SK-N-SH (cell line): ENCODE measurements around the gene GALNT18. TPM values are rescaled to one million over a fixed set of nuclear protein-coding genes. Genes with fewer than 3 reads are reported as not detected.
A peak's percentile ranks its signal among the peaks of the same experiment; 100 is the strongest.

Source experiments
- CTCF ChIA-PET: fragments of 300-600, 350-600 bp; formaldehyde crosslinking; extraction: SDS; loops from one replicate; lab custom pipeline; 2021; lab: Yijun Ruan, JAX
- POLR2A ChIA-PET: fragments of 350-600 bp; sonication (Branson Sonifier 250); formaldehyde crosslinking; extraction: SDS; loops from one replicate; lab custom pipeline; 2020; ENCODE audit warnings: antibody characterized with exemption, inconsistent platforms; lab: Yijun Ruan, JAX
- DNase-seq: peaks from one replicate; pipeline ENCODE4 v3.0.0; 2012
- H2AFZ ChIP-seq: fragments of 200-600 bp; sonication (generic); 2 replicates; pipeline ENCODE4 v1.8.1; 2016; ENCODE audit warnings: antibody characterized with exemption, mild to moderate bottlenecking, low read depth
- H3F3A ChIP-seq: fragments of 200-600 bp; sonication (generic); replicated peaks from 2 replicates; pipeline ENCODE3; 2016; ENCODE audit warnings: antibody characterized with exemption, mild to moderate bottlenecking; ENCODE audit not compliant: insufficient read depth
- H3K27ac ChIP-seq, 2 experiments: fragments of 200-500 bp in 1 of 2; fragments of 200-600 bp in 1 of 2; sonication (Bioruptor generic) in 1 of 2; sonication (generic), shearing (Covaris generic) in 1 of 2; 2 replicates each; pipeline versions ENCODE4 v1.5.1 to v1.6.1; 2014 to 2016; ENCODE audit warnings: low read depth in 2 of 2, inconsistent platforms in 1 of 2, low read length in 1 of 2, mild to moderate bottlenecking in 1 of 2, mixed read lengths in 1 of 2
- H3K27me3 ChIP-seq: fragments of 200-600 bp; sonication (generic), shearing (Covaris generic); 2 replicates; pipeline ENCODE4 v1.6.1; 2016; ENCODE audit warnings: mixed run types; ENCODE audit not compliant: insufficient read depth
- H3K36me3 ChIP-seq, 2 experiments: fragments of 200-500 bp in 1 of 2; fragments of 200-600 bp in 1 of 2; sonication (Bioruptor generic) in 1 of 2; sonication (generic) in 1 of 2; replicated peaks in 1 of 2; 2 replicates each; pipeline versions ENCODE3 to v1.5.1; 2014 to 2016; ENCODE audit warnings: low read length in 1 of 2, mild to moderate bottlenecking in 1 of 2; ENCODE audit not compliant: insufficient read depth in 2 of 2, control insufficient read depth in 1 of 2
- H3K4me1 ChIP-seq, 2 experiments: fragments of 200-500 bp in 1 of 2; fragments of 200-600 bp in 1 of 2; sonication (Bioruptor generic) in 1 of 2; sonication (generic), shearing (Covaris generic) in 1 of 2; 2 replicates each; pipeline versions ENCODE4 v1.5.1 to v1.6.1; 2014 to 2016; ENCODE audit warnings: low read depth in 1 of 2, low read length in 1 of 2, mixed run types in 1 of 2; ENCODE audit not compliant: insufficient read depth in 2 of 2, control insufficient read depth in 1 of 2
- H3K4me2 ChIP-seq: fragments of 200-600 bp; sonication (generic), shearing (Covaris generic); 2 replicates; pipeline ENCODE4 v1.6.1; 2017; ENCODE audit warnings: mixed run types
- H3K4me3 ChIP-seq, 2 experiments: fragments of 200-500 bp in 1 of 2; fragments of 200-600 bp in 1 of 2; sonication (Bioruptor generic) in 1 of 2; sonication (generic), shearing (Covaris generic) in 1 of 2; 2 replicates each; pipeline versions ENCODE4 v1.5.1 to v1.8.1; 2014 to 2016; ENCODE audit warnings: low read depth in 2 of 2, inconsistent platforms in 1 of 2, low read length in 1 of 2, mild to moderate bottlenecking in 1 of 2, mixed read lengths in 1 of 2, moderate library complexity in 1 of 2
- H3K79me2 ChIP-seq: fragments of 200-600 bp; sonication (generic); 2 replicates; pipeline ENCODE4 v1.8.1; 2017; ENCODE audit warnings: mild to moderate bottlenecking; ENCODE audit not compliant: insufficient read depth
- H3K9ac ChIP-seq: fragments of 200-600 bp; sonication (generic); 2 replicates; pipeline ENCODE4 v1.6.1; 2017; ENCODE audit warnings: mixed run types
- H3K9me2 ChIP-seq: fragments of 200-600 bp; sonication (generic); 2 replicates; pipeline ENCODE4 v1.6.1; 2017; ENCODE audit warnings: mixed run types
- H3K9me3 ChIP-seq: fragments of 200-600 bp; sonication (generic); 2 replicates; pipeline ENCODE4 v1.6.1; 2017; ENCODE audit warnings: mixed run types, mild to moderate bottlenecking, moderate library complexity
- H4K20me1 ChIP-seq: fragments of 200-600 bp; sonication (generic); 2 replicates; pipeline ENCODE4 v1.6.1; 2017; ENCODE audit warnings: mild to moderate bottlenecking, mixed run types; ENCODE audit not compliant: insufficient read depth
- CHD2 ChIP-seq: fragments of 150-350 bp; IDR thresholded peaks from 2 replicates; pipeline ENCODE4 v1.6.1; 2018; ENCODE audit warnings: low read length; ENCODE audit not compliant: partially characterized antibody
- FOXM1 ChIP-seq: IDR thresholded peaks from 2 replicates; pipeline ENCODE4 v1.4.0; 2012; ENCODE audit warnings: low read depth, mild to moderate bottlenecking
- GABPA ChIP-seq: IDR thresholded peaks from 2 replicates; pipeline ENCODE4 v1.4.0; 2012; ENCODE audit warnings: low read depth, mild to moderate bottlenecking
- IRF3 ChIP-seq: fragments of 150-350 bp; IDR thresholded peaks from 2 replicates; pipeline ENCODE4 v1.6.1; 2016; ENCODE audit warnings: mild to moderate bottlenecking, low read depth, low read length
- MAX ChIP-seq: IDR thresholded peaks from 2 replicates; pipeline ENCODE4 v1.4.0; 2012; ENCODE audit warnings: low read depth
- MEF2A ChIP-seq: IDR thresholded peaks from 2 replicates; pipeline ENCODE4 v1.4.0; 2012; ENCODE audit warnings: low read depth, borderline replicate concordance
- NFIC ChIP-seq: IDR thresholded peaks from 2 replicates; pipeline ENCODE4 v1.4.0; 2012; ENCODE audit warnings: borderline replicate concordance
- NRF1 ChIP-seq: IDR thresholded peaks from 2 replicates; pipeline ENCODE4 v1.6.1; 2012; ENCODE audit warnings: low read depth, mild to moderate bottlenecking, low read length
- PBX3 ChIP-seq: IDR thresholded peaks from 2 replicates; pipeline ENCODE4; 2012
- RXRA ChIP-seq: IDR thresholded peaks from 2 replicates; pipeline ENCODE4 v1.4.0; 2012; ENCODE audit warnings: low read depth, mild to moderate bottlenecking, borderline replicate concordance
- SIN3A ChIP-seq: IDR thresholded peaks from 2 replicates; pipeline ENCODE4 v1.6.1; 2012; ENCODE audit warnings: low read depth, mild to moderate bottlenecking, low read length, moderate library complexity, borderline replicate concordance
- SMC3 ChIP-seq: IDR thresholded peaks from 2 replicates; pipeline ENCODE4 v1.6.1; 2012; ENCODE audit warnings: low read depth, low read length, improper control_type of control experiment
- USF1 ChIP-seq: IDR thresholded peaks from 2 replicates; pipeline ENCODE4 v1.4.0; 2012; ENCODE audit warnings: low read depth, borderline replicate concordance
- WGBS: methylation state at CpG from one replicate; pipeline ENCODE4 v1.1.6; 2017; ENCODE audit warnings: low lambda C conversion rate; 5-methylcytosine and 5-hydroxymethylcytosine counted together
- polyA plus RNA-seq, 3 experiments: library from polyadenylated mRNA; depleted of rRNA; stranded (reverse); fragments of >200 nt; gene quantifications; 2 replicates each; pipeline ENCODE4 v1.2.3, GENCODE V29; 2012

The GALNT18 gene
- polyA plus RNA-seq, 1 of the 3 experiments (the other 2 are of a cell fraction): 0.64 TPM

GRCh38 chr11:11583801-11584529 lies 37.8 kb downstream of the GALNT18 start:
- POLR2A ChIA-PET: no interaction called here
- Histone ChIP-seq H3K4me1 (peaks cover 0 to 39% of the 10 kb centered on the region in 2 experiments; a peak in 1 of 4 replicates), H3K9me2 (no peaks in the 10 kb centered on the region)
- no peak for TF ChIP-seq NRF1
- TF ChIP-seq USF1: no peak
- no peak for TF ChIP-seq NFIC
- TF ChIP-seq SMC3: no peak
- TF ChIP-seq SIN3A: no peak
- TF ChIP-seq GABPA: no peak
- no peak for TF ChIP-seq PBX3
- TF ChIP-seq CHD2: no peak
- no peak for TF ChIP-seq RXRA
- TF ChIP-seq IRF3: no peak
- TF ChIP-seq MAX: no peak
- TF ChIP-seq MEF2A: no peak
- TF ChIP-seq FOXM1: no peak
- TF ChIP-seq, all 33 proteins: peak for 0
- WGBS: 69% methylated on average over 8 of the region's 9 CpGs
- Histone ChIP-seq H2AFZ (no peak overlapping the region), H4K20me1 (no peaks in the 10 kb centered on the region), H3K36me3 (no peaks in the 10 kb centered on the region), H3K4me3 (no peak overlapping the region), H3K27ac (no peak overlapping the region), H3K79me2 (no peaks in the 10 kb centered on the region), H3K27me3 (no peaks in the 10 kb centered on the region), H3K9me3 (no peaks in the 10 kb centered on the region), H3K9ac (no peak overlapping the region), H3K4me2 (peak overlapping the region; percentile 24; the same call in 1 of the 2 replicates), H3F3A (peaks cover 5% of the 10 kb centered on the region)
- CTCF ChIA-PET: interaction anchor here (1.3 to 1.6 kb wide), 3 partner anchors 8 to 650 kb away, joined by 3 to 8 read pairs (median 4); partner anchors contain the start of gene GALNT18
- no peak for DNase-seq
